Activated CD4-positive, alpha-beta T cell treated with anti-CD3 and anti-CD28 coated beads, Interleukin-2, amount 10 ng/mL, durations not matched to agents 24 days and 14 days (primary cell): ENCODE data around the gene DOCK1. TPM values are rescaled to one million over a fixed set of nuclear protein-coding genes. Genes with fewer than 3 reads are reported as not detected.
"Not testable (repeated sequence)": the region's sequence is repeated elsewhere in the genome, so short reads cannot be mapped to it uniquely, and the experiment has no call there.

ENCODE experiments used
- DNase-seq: peaks from one replicate; pipeline ENCODE4 v3.0.0; 2022
- H3K27ac Mint-ChIP-seq: one replicate; pipeline ENCODE4 v1.8.0; 2022; ENCODE audit warnings: mild to moderate bottlenecking, mixed read lengths
- H3K27me3 Mint-ChIP-seq: one replicate; pipeline ENCODE4 v1.8.0; 2022; ENCODE audit warnings: mixed read lengths
- H3K36me3 Mint-ChIP-seq: one replicate; pipeline ENCODE4 v1.8.0; 2022; ENCODE audit warnings: low read depth, mild to moderate bottlenecking, mixed read lengths
- H3K4me1 Mint-ChIP-seq: one replicate; pipeline ENCODE4 v1.8.0; 2021; ENCODE audit warnings: mixed read lengths
- H3K4me3 Mint-ChIP-seq: one replicate; pipeline ENCODE4 v1.8.0; 2022; ENCODE audit warnings: mild to moderate bottlenecking, moderate library complexity, mixed read lengths
- H3K9me3 Mint-ChIP-seq: one replicate; pipeline ENCODE4 v1.8.0; 2021; ENCODE audit warnings: mixed read lengths
- intact Hi-C: fragments of 100-400 bp; cut with micrococcal nuclease; formaldehyde crosslinking; loops from one replicate; pipeline ENCODE4 v1.15.1; 2023
- total RNA-seq: library from RNA; stranded (reverse); gene quantifications from 2 replicates; pipeline ENCODE4 v1.2.3, GENCODE V29; 2022

Gene DOCK1
- total RNA-seq, 1 donor from 2014 or later: 1.5 TPM

DNA sequence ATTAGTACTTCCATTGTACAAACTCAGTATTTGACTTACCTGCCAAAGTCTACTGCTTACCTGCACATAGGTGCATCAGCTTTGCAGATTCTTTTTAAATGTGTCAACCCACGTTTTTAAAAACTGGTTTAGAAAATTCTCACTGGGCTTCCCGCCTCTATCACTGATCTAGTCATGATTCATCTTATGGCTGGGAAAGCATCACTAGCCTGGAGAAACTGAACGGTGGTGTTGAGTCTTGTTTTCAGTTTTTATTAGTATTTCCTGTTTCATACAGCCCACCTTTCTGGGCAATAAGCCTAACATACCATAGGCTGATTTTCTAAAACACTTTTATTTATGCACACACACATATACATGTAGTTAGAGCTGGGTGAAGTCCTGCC lies 19.7 kb downstream of the DOCK1 start:
- peaks cover 3% of the 10 kb centered on the region for H3K9me3 Mint-ChIP-seq
- intact Hi-C loops: no loop called here
- no peaks in the 10 kb centered on the region for H3K27me3 Mint-ChIP-seq
- no peak overlapping the region for H3K4me3 Mint-ChIP-seq
- H3K36me3 Mint-ChIP-seq: no peaks in the 10 kb centered on the region
- DNase-seq: no peak
- no peak overlapping the region for H3K27ac Mint-ChIP-seq
- no peaks in the 10 kb centered on the region for H3K4me1 Mint-ChIP-seq

DNA sequence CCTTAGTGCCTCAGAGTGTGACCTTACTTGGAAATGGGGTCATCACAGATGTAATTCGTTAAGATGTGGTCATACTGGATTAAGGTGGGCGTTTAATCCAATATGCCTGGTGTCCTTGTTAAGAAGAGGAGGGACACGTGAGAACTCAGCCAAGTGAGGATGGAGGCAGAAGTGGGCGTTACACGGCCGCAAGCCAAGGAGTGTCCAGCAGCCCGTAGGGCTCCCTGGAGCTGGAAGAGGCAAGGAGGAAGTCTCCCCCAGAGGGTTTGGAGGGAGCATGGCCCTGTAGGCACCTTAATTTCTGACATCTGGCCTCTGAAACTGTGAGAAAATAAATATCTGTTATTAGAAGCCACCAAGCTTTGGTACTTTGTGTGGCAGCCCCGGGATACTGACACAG lies 21.3 kb downstream of the DOCK1 start:
- Mint-ChIP-seq H3K9me3 (no peaks in the 10 kb centered on the region), H3K4me1 (no peaks in the 10 kb centered on the region)
- intact Hi-C loops: no loop called here

DNA sequence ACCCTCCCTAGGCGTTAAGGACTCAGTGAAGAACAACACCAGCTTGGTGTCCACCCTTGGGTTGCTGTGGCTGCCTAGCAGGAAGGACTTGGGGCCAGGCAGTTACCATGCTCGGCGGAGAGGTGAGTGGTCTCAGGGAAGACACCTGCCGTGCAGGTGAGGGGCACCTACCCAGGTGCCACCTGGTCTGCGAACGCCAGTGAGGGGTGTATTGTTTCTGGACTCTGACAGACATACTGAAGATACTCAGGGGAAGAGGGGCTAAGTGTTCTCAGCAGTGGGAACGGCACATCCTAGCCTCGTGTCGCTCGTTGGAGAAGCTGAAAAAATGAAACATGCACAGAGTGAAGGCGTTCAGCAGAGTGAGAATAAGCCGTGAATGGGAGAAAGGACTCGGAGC lies 22.6 kb downstream of the DOCK1 start:
- intact Hi-C loops: no loop called here
- no peaks in the 10 kb centered on the region for H3K9me3 Mint-ChIP-seq
- no peaks in the 10 kb centered on the region for H3K27me3 Mint-ChIP-seq
- H3K4me1 Mint-ChIP-seq: no peaks in the 10 kb centered on the region
- H3K4me3 Mint-ChIP-seq: no peak overlapping the region
- no peak overlapping the region for H3K27ac Mint-ChIP-seq
- no peaks in the 10 kb centered on the region for H3K36me3 Mint-ChIP-seq
- no peak for DNase-seq

More for the DNA sequence above, 21.3 kb downstream of the DOCK1 start:
- no peaks in the 10 kb centered on the region for H3K36me3 Mint-ChIP-seq
- no peak overlapping the region for H3K27ac Mint-ChIP-seq
- DNase-seq: no peak
- H3K27me3 Mint-ChIP-seq: no peaks in the 10 kb centered on the region
- no peak overlapping the region for H3K4me3 Mint-ChIP-seq

DNA sequence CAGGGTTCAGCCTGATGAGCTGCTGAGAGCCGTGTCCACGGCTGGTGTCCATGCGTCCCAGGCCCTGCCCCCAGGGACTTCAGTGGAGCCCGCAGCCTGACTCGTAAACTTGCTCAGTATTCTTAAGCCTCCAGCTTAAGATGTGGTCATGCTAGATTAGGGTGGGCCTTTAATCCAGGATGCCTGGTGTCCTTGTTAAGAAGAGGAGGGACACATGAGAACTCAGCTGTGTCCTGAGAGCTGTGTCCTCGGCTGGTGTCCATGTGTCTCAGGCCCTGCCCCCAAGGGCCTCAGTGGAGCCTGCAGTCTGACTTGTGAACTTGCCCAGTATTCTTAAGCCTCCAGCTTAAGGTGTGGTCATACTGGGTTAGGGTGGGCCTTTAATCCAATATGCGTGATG lies 23.0 kb downstream of the DOCK1 start:
- intact Hi-C loops: no loop called here
- no peak for DNase-seq
- H3K27ac Mint-ChIP-seq: no peak overlapping the region
- no peaks in the 10 kb centered on the region for H3K36me3 Mint-ChIP-seq
- H3K27me3 Mint-ChIP-seq: no peaks in the 10 kb centered on the region
- H3K9me3 Mint-ChIP-seq: no peaks in the 10 kb centered on the region
- no peak overlapping the region for H3K4me3 Mint-ChIP-seq
- H3K4me1 Mint-ChIP-seq: no peaks in the 10 kb centered on the region

DNA sequence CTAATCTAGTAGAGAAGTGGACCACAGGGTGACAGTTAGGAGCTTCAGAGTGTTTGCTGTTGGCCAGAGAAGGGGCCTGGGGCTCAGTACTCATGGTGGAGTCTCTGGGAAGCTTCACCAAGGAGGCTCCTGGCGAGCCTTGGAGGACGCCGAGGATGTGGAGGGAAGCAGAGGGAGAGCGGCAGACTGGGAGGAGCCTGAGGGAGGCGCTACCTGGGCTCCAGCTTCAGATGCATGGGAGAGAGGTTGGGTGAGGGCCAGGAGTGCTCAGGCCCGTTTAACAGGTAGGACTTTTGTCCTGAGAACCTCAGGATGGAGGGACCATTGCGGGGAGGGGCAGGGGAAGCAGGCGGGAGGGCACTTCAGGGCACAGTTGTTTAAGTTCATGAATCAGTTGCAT lies 24.2 kb downstream of the DOCK1 start:
- Mint-ChIP-seq H3K36me3 (no peaks in the 10 kb centered on the region), H3K27me3 (no peaks in the 10 kb centered on the region), H3K4me1 (no peaks in the 10 kb centered on the region), H3K4me3 (no peak overlapping the region), H3K9me3 (no peaks in the 10 kb centered on the region), H3K27ac (no peak overlapping the region)
- intact Hi-C loops: no loop called here
- DNase-seq: no peak

GRCh38 chr10:126930131-126930882 lies 25.1 kb downstream of the DOCK1 start:
- no peak overlapping the region for H3K4me3 Mint-ChIP-seq
- intact Hi-C loops: no loop called here
- no peak for DNase-seq
- no peaks in the 10 kb centered on the region for H3K9me3 Mint-ChIP-seq
- H3K4me1 Mint-ChIP-seq: no peaks in the 10 kb centered on the region
- H3K36me3 Mint-ChIP-seq: no peaks in the 10 kb centered on the region
- no peak overlapping the region for H3K27ac Mint-ChIP-seq
- no peaks in the 10 kb centered on the region for H3K27me3 Mint-ChIP-seq

DNA sequence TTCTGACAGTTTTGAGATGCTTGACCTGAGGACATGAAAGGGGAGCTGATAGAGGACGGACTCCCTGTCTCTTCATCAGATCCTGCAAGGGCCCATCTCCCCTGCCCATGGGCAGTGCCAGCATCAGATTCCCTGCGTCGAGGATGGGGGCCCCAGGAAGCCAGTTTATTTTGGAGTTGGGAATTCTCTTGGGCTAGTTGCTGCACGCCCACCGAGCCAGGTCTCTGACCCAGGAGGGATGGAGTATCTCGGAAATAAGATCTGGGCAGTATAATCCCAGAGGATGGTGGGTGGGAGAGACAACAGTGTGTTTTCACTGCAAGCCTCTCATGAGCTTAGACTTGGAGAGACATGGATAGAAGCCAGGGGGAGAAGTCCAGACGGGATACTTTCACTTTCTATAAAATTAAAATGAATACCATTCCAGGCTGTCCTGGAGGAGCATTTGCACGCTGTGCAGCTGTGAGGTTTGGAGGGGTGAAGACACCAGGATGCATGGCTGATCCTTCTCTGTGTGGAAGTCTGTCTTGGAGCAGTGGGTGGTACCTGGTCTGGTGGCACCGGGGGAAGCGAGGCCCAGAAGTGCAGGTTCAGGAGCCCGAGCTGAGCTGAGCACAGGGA lies 25.8 kb downstream of the DOCK1 start:
- Mint-ChIP-seq H3K4me3 (no peak overlapping the region), H3K4me1 (no peaks in the 10 kb centered on the region), H3K27ac (no peak overlapping the region), H3K36me3 (no peaks in the 10 kb centered on the region), H3K9me3 (no peaks in the 10 kb centered on the region), H3K27me3 (no peaks in the 10 kb centered on the region)
- no peak for DNase-seq
- intact Hi-C loops: no loop called here

DNA sequence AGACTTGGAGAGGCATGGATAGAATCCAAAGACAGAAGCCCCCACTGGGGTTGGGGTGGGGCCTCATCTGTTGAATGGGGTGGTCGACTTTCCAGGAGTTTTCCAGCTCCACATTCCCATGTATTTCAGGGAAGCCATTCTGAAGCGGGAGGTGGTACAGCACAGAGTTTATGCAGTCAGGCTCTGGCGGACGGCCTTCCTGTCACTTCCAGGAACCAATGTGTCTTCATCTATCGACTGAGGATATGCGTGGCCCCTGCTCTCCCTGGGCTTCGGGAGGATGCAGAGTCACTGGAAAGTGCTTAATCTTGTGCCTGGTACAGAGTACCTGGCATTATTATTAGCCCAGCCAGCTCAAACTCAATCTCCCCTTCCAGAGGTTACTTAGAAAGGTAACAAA lies 26.3 kb downstream of the DOCK1 start:
- intact Hi-C loops: no loop called here
- Mint-ChIP-seq H3K36me3 (no peaks in the 10 kb centered on the region), H3K27ac (no peak overlapping the region), H3K4me1 (no peaks in the 10 kb centered on the region), H3K27me3 (no peaks in the 10 kb centered on the region), H3K4me3 (no peak overlapping the region), H3K9me3 (no peaks in the 10 kb centered on the region)
- no peak for DNase-seq

DNA sequence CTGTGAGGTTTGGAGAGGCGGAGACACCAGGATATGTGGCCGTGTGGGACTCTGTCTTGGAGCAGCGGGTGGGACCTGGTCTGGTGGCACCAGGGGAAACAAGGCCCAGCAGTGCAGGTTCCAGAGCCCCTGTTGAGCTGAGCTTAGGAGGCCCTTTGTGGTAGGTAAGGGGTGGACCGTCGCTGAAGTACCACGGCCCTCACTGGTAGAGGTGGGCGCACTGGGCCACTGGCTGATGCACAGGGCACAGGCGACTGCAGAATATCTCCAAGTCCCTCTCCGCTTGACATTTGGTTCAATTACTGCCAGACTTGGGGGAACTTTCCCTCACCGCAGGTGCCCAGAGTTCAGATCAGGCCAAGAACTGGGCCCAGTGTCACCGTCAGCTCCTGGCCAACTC lies 27.3 kb downstream of the DOCK1 start:
- H3K36me3 Mint-ChIP-seq: no peaks in the 10 kb centered on the region
- no peak overlapping the region for H3K4me3 Mint-ChIP-seq
- no peak overlapping the region for H3K27ac Mint-ChIP-seq
- no peak for DNase-seq
- no peaks in the 10 kb centered on the region for H3K27me3 Mint-ChIP-seq
- intact Hi-C loops: no loop called here
- no peaks in the 10 kb centered on the region for H3K9me3 Mint-ChIP-seq
- no peaks in the 10 kb centered on the region for H3K4me1 Mint-ChIP-seq

DNA sequence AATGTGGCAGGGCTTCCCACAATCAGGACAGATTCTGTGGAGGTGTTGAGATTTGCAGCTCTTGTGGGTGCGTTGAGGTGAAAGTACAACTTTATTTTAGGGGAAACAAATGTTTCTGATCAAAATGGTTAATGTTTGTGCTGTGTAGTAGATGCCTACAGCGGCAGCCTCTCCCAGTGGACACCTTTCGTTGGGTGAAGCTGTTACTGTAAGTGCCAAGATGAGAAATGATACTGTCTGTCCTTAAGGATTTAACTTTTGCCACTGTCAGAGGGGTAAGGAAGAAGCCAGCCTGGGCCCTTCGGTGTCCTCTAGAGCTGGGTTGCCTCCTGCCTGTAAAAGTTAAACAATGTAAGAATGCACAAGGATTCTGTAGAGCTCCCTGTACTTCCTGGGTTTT lies 27.9 kb downstream of the DOCK1 start:
- Mint-ChIP-seq H3K9me3 (no peaks in the 10 kb centered on the region), H3K27me3 (no peaks in the 10 kb centered on the region), H3K4me1 (no peaks in the 10 kb centered on the region), H3K27ac (no peak overlapping the region), H3K36me3 (no peaks in the 10 kb centered on the region), H3K4me3 (no peak overlapping the region)
- no peak for DNase-seq
- intact Hi-C loops: no loop called here

DNA sequence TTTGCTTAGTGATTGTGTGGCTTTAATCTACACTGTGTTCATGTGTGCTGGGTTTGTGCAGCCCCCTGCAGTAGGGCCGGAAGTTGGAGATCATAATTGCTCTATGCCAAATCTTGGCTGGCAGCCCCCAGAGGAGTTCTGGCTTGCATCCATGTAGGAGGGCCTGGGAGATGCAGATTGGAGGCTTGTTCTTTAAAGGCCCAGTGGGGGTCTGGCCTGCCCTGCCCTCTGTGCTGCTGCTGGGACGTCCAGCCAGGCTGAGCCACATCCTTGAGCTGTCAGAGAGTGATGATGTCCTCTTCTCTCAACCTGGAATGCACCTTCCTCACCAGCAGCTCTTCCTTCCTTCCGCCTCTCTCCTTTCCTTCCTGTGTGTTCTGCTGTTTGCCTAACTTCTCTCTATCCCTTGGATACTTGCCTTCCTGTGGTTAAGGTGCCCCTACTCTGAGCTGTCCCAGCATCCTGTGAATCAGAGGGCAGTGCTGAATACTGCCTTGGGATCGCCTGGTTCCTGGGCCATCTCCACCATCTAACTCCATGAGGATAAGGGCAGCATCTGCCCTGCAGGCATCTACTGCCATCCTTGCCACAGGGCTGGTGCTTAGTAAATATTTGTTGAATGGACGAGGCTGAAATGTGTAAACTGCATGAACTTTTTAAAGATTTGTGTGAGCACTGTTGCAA lies 30.2 kb downstream of the DOCK1 start:
- no peaks in the 10 kb centered on the region for H3K9me3 Mint-ChIP-seq
- no peak overlapping the region for H3K4me3 Mint-ChIP-seq
- no peaks in the 10 kb centered on the region for H3K27me3 Mint-ChIP-seq
- H3K27ac Mint-ChIP-seq: no peak overlapping the region
- intact Hi-C loops: no loop called here
- DNase-seq: no peak
- H3K4me1 Mint-ChIP-seq: no peaks in the 10 kb centered on the region
- H3K36me3 Mint-ChIP-seq: no peaks in the 10 kb centered on the region

- Mint-ChIP-seq H3K36me3 (no peaks in the 10 kb centered on the region), H3K27ac (no peak overlapping the region), H3K27me3 (no peaks in the 10 kb centered on the region), H3K9me3 (no peaks in the 10 kb centered on the region), H3K4me1 (no peaks in the 10 kb centered on the region), H3K4me3 (no peak overlapping the region)
- intact Hi-C loops: no loop called here
- no peak for DNase-seq
Measured at GRCh38 chr10:126937026-126937425, 31.8 kb downstream of the DOCK1 start.

DNA sequence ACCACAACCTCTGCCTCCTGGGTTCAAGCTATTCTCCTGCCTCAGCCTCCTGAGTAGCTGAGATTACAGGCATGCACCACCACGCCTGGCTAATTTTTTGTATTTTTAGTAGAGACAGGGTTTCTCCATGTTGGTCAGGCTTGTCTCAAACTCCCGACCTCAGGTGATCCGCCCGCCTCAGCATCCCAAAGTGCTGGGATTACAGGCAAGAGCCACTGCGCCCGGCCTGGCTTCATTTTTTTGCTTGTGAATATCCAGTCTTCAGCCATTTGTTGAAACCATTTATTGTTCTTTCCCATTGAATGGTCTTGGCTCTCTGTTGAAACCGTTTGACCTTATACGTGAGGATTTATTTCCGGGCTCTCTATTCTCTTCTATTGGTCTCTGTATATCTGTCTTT lies 32.9 kb downstream of the DOCK1 start:
- H3K9me3 Mint-ChIP-seq, H3K36me3 Mint-ChIP-seq, H3K27me3 Mint-ChIP-seq, H3K4me1 Mint-ChIP-seq, DNase-seq, intact Hi-C loops, H3K4me3 Mint-ChIP-seq, H3K27ac Mint-ChIP-seq: not testable (repeated sequence)

GRCh38 chr10:126939706-126940105 lies 34.5 kb downstream of the DOCK1 start:
- no peak overlapping the region for H3K4me3 Mint-ChIP-seq
- H3K27me3 Mint-ChIP-seq: no peaks in the 10 kb centered on the region
- H3K27ac Mint-ChIP-seq: no peak overlapping the region
- DNase-seq: no peak
- H3K4me1 Mint-ChIP-seq: no peaks in the 10 kb centered on the region
- intact Hi-C loops: no loop called here
- no peaks in the 10 kb centered on the region for H3K36me3 Mint-ChIP-seq
- H3K9me3 Mint-ChIP-seq: peaks cover 15% of the 10 kb centered on the region
